HG03095 (cell line): ENCODE data around the gene CELA3A.
"Not testable (repeated sequence)": the region's sequence is repeated elsewhere in the genome, so short reads cannot be mapped to it uniquely, and the experiment has no call there.

Source experiments
- ATAC-seq: cut with Tn5 transposase; IDR thresholded peaks from one replicate; pipeline ENCODE4 v1.9.1; 2021; ENCODE audit warnings: moderate library complexity; ENCODE audit not compliant: unreplicated experiment

CELA3A gene, protein sequence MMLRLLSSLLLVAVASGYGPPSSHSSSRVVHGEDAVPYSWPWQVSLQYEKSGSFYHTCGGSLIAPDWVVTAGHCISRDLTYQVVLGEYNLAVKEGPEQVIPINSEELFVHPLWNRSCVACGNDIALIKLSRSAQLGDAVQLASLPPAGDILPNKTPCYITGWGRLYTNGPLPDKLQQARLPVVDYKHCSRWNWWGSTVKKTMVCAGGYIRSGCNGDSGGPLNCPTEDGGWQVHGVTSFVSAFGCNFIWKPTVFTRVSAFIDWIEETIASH

DNA sequence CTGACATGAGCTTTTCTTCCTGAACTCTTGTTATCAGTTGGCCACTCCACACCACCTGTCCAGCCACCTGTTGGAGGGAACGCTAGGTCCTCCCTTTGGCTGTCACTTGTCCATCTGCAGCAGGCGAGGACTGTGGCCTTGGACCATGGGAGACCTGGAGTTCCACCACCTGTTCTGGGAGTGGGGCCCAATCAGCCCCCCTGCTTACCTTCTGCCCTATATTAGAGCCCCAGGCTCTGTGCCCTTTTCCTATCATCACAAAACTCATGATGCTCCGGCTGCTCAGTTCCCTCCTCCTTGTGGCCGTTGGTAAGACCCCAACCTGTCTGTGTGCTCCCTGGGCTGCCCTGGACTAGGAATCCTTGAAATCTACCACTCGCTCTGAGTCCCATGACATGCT lies at the start of gene CELA3A:
CELA3A (plus strand) TSS at position 249 of the 400 bp plus-strand sequence; CDS start at position 267, 18 bp downstream.
- ATAC-seq = no peak

DNA sequence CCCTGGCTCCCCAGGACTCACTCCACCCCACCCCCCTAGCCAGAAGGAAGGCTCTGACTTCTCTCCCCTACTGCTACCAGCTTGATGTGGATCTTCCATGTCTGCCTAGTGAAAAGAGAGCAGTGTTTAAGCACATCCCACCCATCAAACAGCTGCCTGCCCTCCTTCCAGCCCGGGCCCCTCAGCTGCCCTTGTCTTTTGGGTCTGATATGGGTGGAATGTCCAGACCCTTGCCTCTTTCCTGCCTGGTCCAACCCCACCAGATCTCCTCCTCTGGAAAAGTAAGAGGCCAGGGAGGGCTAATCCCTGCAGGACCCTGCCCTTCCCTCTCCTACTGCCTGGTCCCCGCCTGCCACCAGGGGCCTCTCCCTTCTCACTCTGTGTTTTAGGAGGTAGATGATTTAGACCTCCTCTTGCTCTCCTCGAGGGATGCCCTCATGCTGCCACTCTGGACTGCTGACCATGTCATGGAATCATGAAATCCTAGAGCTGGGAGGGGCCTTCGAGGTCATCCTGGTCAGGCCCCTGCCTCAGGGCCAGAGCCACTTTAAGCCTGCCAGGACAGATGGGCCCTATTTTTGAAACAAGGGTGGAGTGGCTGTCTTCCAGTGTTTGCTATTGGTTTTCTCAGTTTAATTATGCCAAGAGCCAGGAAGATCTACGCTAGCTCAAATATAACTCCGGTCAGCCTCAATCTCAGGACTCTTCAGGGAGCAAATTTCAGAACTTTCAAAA lies 48.5 kb upstream of the CELA3A start:
- ATAC-seq = no peak

DNA sequence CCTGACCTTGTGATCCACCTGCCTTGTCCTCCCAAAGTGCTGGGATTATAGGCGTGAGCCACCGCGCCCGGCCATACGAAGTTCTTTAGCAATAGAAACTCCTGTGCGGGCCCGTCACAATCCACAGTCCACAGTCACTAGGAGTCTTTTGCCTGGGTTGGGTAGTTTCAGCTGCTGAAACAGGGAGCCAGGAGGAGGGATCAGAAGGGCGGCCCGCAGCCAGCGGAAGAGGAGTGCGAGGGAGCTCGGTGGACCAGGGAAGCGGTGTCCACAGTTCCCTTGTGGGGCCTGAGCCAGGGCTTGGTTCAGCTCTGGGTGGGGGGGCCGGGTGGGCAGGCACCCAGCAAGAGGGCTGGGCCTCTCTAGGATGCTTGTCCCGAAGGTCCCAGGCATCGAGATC lies 46.4 kb upstream of the CELA3A start:
- ATAC-seq = no peak

DNA sequence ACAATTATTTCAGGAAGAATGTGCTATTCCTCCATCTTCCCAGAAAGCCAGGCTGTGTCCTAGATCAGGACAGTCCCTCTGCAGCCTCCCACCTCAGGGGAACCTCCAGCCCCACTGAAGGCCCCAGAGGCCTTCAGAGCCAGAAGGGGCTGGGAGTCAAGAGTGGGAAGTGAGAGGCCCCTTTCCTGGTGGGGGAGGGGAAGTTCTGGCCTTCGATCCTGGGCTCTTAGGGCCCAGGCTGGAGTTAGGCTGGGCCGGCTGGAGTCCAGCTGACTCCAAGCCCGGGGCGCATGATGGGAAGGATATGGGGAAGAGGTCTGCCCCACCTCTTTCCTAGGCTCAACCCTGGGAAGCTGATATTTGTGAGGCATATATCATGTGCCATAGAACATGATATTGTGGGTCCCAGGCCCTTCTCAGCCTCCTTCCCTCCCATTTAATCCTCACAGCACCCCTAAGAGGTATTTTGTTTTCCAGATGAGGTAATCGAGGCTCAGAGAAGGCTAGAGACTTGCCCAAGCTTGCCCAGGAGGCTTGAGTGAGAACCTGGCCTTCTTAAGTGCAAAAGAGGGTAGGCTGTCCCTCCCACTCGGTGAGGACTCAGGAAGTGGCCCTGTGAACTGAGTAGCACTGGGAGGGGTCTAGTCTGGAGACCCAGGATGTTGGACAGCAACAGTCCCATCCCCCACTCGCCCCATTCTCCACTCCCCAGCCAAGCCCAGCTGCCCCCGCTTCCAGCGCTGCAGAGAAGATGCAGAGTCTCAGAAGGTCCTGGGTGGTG lies 45.8 kb upstream of the CELA3A start:
- no peak for ATAC-seq

DNA sequence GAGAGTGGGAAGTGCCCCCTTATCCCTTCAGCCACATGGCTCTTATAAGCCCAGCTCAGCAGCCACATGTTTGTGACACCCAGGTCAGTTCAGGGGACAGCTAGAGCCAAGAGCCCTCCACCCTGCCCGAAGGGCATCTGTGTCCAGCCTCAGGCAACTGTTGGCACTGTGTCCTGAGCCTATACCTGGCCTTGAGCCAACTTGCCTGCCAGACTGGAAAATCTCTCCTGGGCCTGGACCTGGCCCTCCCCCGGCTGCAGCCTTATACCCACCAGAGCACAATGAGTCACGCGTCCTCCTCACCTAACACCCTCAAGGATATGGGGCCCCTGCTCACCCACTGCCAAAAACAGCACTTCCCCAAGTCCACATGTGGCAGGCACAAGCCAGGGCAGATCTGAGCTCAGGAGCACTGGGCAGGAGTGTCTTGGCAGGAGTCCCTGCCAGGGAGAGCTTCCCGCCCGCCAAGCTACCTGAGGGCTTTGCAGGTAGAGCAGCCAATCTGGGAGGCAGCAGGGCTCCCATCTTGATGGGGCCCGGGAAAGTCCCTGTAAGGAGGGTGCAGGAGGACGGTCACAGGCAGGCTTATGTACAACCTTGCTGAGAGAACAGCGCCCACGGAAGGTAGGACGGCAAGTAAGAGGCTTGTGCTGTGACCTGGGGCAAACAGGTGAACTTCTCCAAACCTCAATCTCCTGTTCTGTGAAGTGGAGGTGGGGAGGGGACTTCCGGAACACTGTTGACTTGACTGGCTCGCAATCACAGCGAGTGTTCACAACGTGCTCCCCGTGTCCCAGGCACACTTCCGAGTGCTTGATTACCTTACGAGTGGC lies 44.5 kb upstream of the CELA3A start:
- ATAC-seq = no peak

DNA sequence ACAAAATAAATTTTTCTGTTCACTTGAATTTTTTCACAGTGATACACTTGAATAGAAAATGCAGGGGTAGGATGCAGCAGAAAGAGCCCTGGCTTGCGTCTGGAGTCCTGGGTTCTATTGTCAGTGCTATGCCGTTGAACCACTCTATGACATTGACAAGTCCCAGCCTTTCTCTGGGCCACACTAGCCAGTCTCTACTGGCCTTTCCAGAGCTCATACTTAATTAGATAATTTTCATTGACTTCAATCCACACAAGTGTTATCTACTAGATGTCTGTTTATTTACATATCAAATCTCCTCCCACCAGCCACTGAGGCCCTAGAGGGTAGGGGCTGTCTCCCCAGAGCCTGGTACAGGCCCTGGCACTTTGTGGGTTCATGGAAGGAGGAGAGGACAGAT lies 40.1 kb upstream of the CELA3A start:
- no peak for ATAC-seq

DNA sequence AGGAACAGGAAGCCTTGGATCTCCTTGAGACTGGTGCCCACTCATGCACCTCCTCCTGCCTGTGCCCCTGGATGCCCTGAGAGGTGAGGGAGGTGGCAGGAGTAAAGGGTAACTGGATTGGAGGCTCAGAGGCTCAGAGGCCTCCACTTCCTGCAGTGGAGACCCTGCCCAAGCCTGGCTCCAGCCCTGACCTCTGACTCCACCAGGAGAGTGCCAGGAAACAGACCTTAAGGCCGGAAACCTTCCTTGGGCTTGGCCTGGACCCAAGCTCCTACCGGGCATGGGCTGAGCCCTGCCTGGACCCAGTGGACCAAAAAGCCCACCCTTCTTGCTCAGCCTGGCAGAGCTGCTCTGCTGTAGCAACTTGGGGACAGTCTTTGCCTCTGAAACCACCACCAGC lies 39.7 kb upstream of the CELA3A start:
- no peak for ATAC-seq

DNA sequence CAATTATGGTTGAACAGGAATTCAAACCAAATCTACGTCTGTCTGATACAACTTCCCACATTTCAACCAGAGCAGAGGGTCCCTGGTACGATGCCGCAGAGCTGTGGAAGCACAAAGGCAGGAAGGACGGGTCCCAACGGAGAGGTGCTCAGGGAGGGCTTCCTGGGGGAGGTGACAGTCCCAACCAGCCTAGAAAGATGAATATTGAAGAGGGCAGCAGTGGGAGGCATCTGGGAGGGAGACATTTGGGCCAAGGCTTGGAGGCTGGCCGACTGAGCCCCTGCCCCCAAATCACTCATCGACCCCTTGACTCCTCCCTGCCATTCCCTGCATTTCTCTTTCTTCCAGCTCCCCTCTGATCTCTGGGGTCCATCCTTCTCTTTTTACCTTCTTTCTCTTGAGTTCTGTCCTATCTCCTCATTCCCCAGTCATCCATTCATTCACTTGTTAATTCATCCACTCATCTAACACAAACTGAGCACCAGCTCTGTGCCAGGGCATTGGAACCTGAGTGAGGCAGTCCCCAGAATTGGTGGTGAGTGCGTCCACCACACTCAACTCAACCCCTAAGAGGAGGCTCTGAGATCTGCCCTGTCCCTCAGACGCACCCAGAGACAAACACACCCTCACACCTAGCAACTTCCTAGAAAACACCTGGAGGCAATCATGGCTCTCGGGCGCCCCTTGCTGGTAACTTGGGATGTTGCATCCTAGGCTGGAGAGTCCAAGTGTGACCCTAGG lies 37.8 kb upstream of the CELA3A start:
- no peak for ATAC-seq

DNA sequence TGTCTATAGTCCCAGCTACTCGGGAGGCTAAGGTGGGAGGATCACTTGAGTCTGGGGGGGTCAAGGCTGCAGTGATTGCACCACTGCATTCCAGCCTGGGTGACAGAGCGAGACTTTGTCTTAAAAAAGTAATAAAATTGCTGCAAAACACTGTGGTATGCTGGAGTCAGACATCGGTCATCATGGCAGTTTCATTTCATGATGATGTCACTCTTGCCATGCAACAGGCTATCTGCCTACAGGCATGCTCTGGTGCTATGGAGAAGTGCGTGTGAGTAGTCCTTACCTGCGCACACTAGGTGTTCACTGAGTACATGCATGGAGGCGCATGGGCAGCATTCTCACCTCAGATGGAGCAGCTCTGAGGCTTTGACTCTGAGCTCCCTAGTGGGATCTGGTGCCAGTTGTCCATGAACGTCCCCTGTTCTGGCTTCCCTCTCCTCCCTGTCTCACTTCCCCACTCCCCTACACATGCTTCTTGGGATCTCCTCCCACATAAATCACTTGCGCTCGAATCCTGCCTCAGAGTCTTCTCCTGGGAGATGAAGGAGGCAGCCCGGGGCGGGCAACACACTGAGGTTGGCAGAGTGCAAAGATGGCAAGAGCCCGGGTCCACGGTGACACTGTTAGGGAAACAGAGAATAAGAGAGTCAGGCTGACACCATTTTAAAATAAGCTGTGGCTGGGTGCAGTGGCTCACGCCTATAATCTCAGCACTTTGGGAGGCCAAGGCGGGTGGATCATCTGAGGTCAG lies 35.0 kb upstream of the CELA3A start:
- ATAC-seq = no peak

DNA sequence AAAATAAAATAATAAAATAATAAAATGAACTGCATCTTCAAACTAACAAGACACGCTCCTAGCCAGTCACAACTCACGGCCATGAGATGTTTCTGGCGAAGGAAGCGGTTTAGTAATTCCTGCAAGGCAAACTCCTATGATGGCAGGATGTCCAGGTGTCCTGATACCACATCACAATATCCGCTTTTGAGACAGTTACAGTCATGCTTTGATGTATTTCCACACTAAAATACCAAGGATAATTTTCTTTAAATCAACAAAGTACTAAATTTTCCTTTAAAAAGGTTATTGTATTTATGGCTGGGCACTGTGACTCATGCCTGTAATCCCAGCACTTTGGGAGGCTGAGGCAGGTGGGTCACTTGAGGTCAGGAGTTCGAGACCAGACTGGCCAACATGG lies 34.2 kb upstream of the CELA3A start:
- not testable (repeated sequence) for ATAC-seq

DNA sequence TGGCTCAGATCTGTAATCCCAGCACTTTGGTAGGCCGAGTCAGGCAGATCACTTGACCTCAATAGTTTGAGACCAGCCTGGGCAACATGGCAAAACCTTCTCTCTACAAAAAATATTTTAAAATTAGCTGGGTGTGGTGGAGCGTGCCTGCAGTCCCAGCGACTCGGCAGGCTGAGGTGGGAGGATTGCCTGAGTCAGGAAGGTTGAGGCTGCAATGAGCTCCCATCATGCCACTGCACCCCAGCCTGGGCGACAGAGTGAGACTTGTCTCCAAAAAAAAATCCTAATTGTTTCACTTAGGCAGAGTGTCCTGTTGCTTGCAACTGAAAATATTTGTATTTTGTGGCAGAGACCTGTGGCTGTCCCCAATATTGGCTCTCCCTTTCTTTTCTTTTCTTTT lies 32.4 kb upstream of the CELA3A start:
- ATAC-seq = not testable (repeated sequence)

DNA sequence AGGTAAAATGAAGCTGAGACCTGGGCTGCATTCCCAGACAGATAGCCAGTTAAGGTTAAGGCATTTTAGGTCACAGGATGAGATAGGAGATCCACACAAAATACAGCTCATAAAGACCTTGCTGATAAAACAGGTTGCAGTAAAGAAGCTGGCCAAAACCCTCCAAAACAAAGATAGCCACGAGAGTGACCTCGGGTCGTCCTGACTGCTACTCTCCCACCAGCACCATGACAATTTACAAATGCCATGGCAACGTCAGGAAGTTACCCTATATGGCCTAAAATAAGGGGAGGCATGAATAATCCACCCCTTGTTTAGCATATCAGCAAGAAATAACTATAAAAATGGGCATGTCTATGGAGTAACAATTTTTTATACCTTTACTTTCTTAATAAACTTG lies 30.9 kb upstream of the CELA3A start:
- not testable (repeated sequence) for ATAC-seq

DNA sequence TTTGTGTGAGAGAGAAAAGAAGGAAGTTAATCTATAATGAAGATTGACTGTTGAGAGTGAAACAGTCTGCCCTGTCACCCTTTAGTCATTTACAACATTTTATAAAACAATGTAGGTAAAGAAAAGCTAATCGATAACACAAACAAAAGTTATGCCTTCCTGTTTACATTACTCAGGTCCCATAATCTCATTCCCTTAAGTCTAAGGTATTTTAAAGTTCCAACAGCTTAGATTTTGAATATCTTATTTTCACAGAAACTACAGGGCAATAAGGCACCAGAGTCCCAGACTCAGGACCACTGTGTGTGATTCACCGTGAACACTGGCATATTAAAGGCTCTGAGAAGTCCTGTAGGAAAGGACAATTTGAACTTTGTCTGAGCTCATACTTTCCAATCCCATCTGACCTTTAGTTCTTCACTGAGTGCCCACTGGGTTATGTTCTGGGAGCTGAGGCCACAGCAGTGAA lies 28.4 kb upstream of the CELA3A start:
- not testable (repeated sequence) for ATAC-seq

DNA sequence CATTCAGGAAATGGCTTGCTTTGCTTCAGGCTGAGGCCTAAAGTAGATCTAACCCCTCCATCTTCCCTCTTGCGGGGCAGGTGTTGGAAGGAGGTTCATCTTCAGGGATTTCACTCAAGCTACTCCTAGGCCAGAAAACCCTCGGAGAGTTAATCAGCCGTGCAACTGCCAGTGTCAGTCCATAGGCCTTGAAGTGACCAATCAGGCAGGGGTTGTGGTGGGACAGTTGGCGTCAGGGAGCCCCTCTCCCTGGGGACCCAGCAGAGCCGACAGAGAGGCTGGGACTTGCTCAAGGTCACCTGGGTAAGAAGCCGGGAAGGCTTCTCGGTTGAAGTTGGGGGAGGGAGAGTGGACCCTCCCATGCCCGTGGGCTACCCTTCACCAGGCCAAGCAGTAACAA lies 27.5 kb upstream of the CELA3A start:
- not testable (repeated sequence) for ATAC-seq

DNA sequence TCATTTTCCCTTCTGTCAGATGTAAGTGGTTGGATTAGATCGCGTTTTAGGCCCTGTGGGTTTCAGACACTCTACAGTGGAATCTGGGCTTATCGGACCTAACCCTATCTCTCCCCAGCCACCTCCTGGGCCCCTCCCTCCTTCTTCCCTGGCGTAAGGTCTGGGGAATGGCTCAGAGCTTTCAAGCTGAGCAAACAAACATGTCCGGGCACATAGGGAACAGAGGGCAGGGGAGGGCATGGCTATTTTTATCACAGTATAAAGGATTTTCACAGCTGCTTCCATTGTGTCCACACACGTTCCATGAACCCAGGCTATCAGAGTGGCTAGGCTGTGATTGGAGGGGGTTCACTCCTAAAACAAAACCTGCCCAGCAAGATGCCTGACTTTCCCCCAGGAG lies 26.8 kb upstream of the CELA3A start:
- not testable (repeated sequence) for ATAC-seq

DNA sequence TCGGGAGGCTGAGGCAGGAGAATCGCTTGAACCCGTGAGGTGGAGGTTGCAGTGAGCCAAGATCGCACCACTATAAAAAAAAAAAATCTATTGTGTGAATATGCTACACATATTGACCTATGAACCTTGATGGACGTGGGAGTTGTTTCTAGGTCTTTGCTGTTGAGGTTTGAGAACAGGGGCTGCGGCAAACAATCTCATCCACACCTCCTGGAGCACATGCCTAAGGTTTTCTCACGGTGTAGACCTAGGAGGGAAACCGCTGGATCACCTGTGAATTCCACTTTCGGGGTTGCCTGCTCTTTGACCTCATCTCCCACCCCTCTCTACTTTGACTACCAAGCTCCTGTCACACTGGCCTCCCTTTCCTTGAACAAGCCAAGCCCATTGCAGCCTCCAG lies 26.2 kb upstream of the CELA3A start:
- not testable (repeated sequence) for ATAC-seq

DNA sequence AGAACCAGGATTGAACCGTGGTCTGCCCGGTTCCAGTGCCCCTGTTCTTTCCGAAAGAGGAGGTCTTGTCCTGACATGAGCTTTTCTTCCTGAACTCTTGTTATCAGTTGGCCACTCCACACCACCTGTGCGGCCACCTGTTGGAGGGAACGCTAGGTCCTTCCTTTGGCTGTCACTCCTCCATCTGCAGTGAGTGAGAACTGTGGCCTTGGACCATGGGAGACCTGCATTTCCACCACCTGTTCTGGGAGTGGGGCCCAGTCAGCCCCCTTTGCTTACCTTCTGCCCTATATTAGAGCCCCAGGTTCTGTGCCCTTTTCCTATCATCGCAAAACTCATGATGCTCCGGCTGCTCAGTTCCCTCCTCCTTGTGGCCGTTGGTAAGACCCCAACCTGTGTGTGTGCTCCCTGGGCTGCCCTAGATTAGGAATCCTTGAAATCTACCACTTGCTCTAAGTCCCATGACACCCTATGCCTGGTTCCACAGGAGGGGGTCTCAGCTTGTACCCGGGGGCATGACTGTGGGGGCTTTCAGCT lies 24.7 kb upstream of the CELA3A start, which contains the start of gene CELA3B:
CELA3B (plus strand) TSS at position 320 of the 537 bp plus-strand sequence; CDS start at position 338, 18 bp downstream.
- ATAC-seq = not testable (repeated sequence)

DNA sequence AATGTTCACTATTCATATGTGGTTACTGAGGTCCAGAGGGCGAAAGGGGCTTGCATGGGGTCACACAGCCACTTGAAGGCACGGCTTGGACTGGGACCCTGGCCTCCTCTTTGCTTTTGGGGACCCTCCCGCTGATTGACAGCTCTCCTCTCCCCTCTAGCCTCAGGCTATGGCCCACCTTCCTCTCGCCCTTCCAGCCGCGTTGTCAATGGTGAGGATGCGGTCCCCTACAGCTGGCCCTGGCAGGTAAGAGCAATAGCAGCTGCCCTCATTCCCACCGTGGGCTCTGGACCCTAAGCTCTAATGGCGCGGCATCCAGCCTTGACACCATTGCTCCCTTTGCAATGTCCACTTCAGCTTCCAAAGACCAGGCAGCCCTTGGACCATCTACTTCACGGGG lies 23.2 kb upstream of the CELA3A start:
- not testable (repeated sequence) for ATAC-seq
